Common myeloid progenitor, CD34-positive (primary cell): ENCODE results near the gene MGLL.
"Not testable (repeated sequence)": the region's sequence is repeated elsewhere in the genome, so short reads cannot be mapped to it uniquely, and the experiment has no call there.

Experiments
- CTCF ChIA-PET: fragments of 350-600 bp; sonication (Branson Sonifier 250); formaldehyde crosslinking; loops from one replicate; lab custom pipeline; 2021; ENCODE audit warnings: antibody characterized with exemption; lab: Charles Lee
- POLR2A ChIA-PET: fragments of 350-600 bp; sonication (Branson Sonifier 250); formaldehyde crosslinking; loops from one replicate; lab custom pipeline; 2021; ENCODE audit warnings: antibody characterized with exemption; lab: Charles Lee
- DNase-seq, 3 donors: peaks; one replicate each; pipeline versions ENCODE4 v3.0.0 to v3.0.0-alpha.2; 2013
- H3K27ac ChIP-seq, 2 experiments: 1 replicate in 1 of 2; 2 replicates in 1 of 2; pipeline ENCODE4 v1.7.0; 2013; ENCODE audit warnings: inconsistent platforms in 2 of 2, low read length in 2 of 2, mild to moderate bottlenecking in 2 of 2, low read depth in 1 of 2, moderate library complexity in 1 of 2; ENCODE audit not compliant: severe bottlenecking in 2 of 2, insufficient read depth in 1 of 2, poor library complexity in 1 of 2
- H3K27me3 ChIP-seq, 5 experiments: replicated peaks in 2 of 5; 1 replicate in 3 of 5; 2 replicates in 2 of 5; pipeline versions ENCODE4 v1.6.1 to v1.7.0; 2013; ENCODE audit warnings: low read length in 4 of 5, mild to moderate bottlenecking in 2 of 5, moderate library complexity in 2 of 5, inconsistent platforms in 1 of 5; ENCODE audit not compliant: insufficient read depth in 5 of 5, control insufficient read depth in 4 of 5
- H3K36me3 ChIP-seq, 4 experiments: 1 replicate in 2 of 4; 2 replicates in 2 of 4; pipeline versions ENCODE4 v1.6.1 to v1.7.0; 2013; ENCODE audit warnings: low read length in 3 of 4, control low read depth in 1 of 4, mild to moderate bottlenecking in 1 of 4; ENCODE audit not compliant: control insufficient read depth in 4 of 4, insufficient read depth in 4 of 4
- H3K4me1 ChIP-seq, 4 experiments: 1 replicate in 3 of 4; 2 replicates in 1 of 4; pipeline versions ENCODE4 v1.6.1 to v1.7.1; 2013; ENCODE audit warnings: low read length in 3 of 4, mild to moderate bottlenecking in 3 of 4, control low read depth in 1 of 4, inconsistent platforms in 1 of 4, moderate library complexity in 1 of 4; ENCODE audit not compliant: control insufficient read depth in 4 of 4, insufficient read depth in 4 of 4; ENCODE audit errors: control extremely low read depth in 1 of 4
- H3K4me3 ChIP-seq, 7 experiments: 1 replicate in 4 of 7; 2 replicates in 3 of 7; pipeline versions ENCODE4 v1.5.1 to v1.7.0; 2013; ENCODE audit warnings: mild to moderate bottlenecking in 7 of 7, low read length in 6 of 7, moderate library complexity in 6 of 7, inconsistent platforms in 2 of 7, low read depth in 2 of 7, control low read depth in 1 of 7; ENCODE audit not compliant: insufficient read depth in 4 of 7, control insufficient read depth in 1 of 7; ENCODE audit errors: extremely low read depth in 1 of 7
- H3K9me3 ChIP-seq, 5 experiments: 1 replicate in 4 of 5; 2 replicates in 1 of 5; pipeline versions ENCODE4 v1.6.1 to v1.7.1; 2013; ENCODE audit warnings: low read length in 4 of 5, mild to moderate bottlenecking in 2 of 5, inconsistent platforms in 1 of 5, low read depth in 1 of 5, moderate library complexity in 1 of 5; ENCODE audit not compliant: control insufficient read depth in 4 of 5, insufficient read depth in 2 of 5; ENCODE audit errors: control extremely low read depth in 1 of 5
- WGBS: methylation state at CpG from one replicate; pipeline ENCODE4 v1.1.5; 2013; ENCODE audit not compliant: insufficient coverage; 5-methylcytosine and 5-hydroxymethylcytosine counted together

MGLL gene

GRCh38 chr3:127686512-127686894 is 135.8 kb downstream of the MGLL start:
- H3K27ac ChIP-seq, result no peak overlapping the region
- POLR2A ChIA-PET, result no interaction called here
- peaks cover 0 to 24% (median 15%) of the 10 kb centered on the region in 4 experiments for H3K36me3 ChIP-seq
- no peak overlapping the region for H3K4me3 ChIP-seq
- no peak for DNase-seq
- H3K9me3 ChIP-seq, result no peaks in the 10 kb centered on the region
- CTCF ChIA-PET, result no interaction called here
- H3K27me3 ChIP-seq, result no peaks in the 10 kb centered on the region
- peaks cover 0 to 10% (median 7%) of the 10 kb centered on the region in 4 experiments for H3K4me1 ChIP-seq

DNA sequence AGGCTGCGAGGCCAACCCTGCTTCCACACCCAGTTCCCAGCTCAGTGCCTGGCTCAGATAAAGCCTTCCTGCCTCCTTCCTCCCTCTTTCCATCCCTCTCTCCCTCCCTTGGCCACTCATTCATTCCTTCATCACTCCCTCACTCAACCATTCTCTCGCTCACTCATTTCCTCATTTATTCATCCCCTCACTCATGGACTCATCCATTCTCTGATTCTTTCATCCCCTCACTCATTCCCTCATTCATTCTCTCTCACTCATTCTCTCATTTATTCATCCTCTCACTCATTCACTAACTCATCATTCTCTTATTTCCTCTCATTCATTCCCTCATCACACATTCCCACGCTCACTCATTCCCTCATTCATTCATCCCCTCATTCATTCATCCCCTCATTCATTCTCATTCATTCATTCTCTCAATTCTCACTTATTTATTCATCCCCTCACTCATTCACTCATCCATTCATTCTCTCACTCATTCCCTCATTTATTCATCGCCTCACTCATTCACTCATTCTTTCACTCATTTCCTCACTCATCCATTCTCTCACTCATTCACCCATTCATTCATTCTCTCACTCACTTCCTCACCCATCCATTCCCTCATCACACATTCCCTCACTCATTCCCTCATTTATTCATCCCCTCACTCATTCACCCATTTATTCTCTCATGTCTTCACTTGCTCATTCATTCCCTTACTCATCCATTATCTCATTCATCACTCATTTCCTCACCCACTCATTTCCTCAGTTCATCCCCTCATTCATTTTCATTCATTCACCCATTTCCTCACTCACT is 136.4 kb downstream of the MGLL start:
- ChIA-PET POLR2A (no interaction called here), CTCF (no interaction called here)
- H3K9me3 ChIP-seq, result no peaks in the 10 kb centered on the region
- 94% methylated on average over 4 of the region's 4 CpGs for WGBS
- H3K27ac ChIP-seq, result no peak overlapping the region
- peaks cover 0 to 10% (median 7%) of the 10 kb centered on the region in 4 experiments for H3K4me1 ChIP-seq
- DNase-seq, result no peak
- peaks cover 0 to 18% (median 10%) of the 10 kb centered on the region in 4 experiments for H3K36me3 ChIP-seq
- H3K27me3 ChIP-seq, result no peaks in the 10 kb centered on the region
- H3K4me3 ChIP-seq, result no peak overlapping the region

- Histone ChIP-seq H3K4me3 (no peak overlapping the region), H3K4me1 (peaks cover 0 to 10% (median 7%) of the 10 kb centered on the region in 4 experiments), H3K36me3 (peaks cover 0 to 15% (median 7%) of the 10 kb centered on the region in 4 experiments), H3K27me3 (no peaks in the 10 kb centered on the region), H3K9me3 (no peaks in the 10 kb centered on the region), H3K27ac (no peak overlapping the region)
- CTCF ChIA-PET, result interaction anchor here (0.8 to 1.0 kb wide), 2 partner anchors 10 to 28 kb away, joined by 3 to 4 read pairs; no protein-coding TSS in a partner anchor
- no peak for DNase-seq
- WGBS, result 91% methylated on average over 20 of the region's 22 CpGs
- POLR2A ChIA-PET, result no interaction called here
Measured at GRCh38 chr3:127684871-127685707, 137.2 kb downstream of the MGLL start.

DNA sequence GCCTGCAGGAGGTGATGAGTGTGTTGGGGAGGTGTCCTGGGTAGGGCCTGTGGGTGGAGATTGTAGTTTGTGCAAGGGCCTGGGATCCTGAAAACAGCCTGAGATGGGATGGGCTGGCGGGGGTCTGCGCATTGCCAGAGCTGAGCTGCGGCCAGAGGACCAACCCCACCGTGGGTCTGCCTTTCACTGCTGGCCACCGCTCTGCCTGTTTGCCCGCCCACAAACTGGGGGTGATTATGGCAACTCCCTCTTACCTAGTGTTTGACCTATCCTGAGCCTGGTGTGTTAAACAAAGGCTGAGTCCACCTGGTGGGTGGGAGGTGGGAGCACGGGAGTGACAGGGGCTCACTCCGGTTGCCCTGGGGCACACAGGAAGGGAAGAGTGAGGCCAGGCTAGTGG is 139.8 kb downstream of the MGLL start:
- no peak for DNase-seq
- Histone ChIP-seq H3K9me3 (no peaks in the 10 kb centered on the region), H3K4me1 (peaks cover 0 to 14% (median 9%) of the 10 kb centered on the region in 4 experiments), H3K27me3 (no peaks in the 10 kb centered on the region), H3K4me3 (no peak overlapping the region), H3K27ac (no peak overlapping the region), H3K36me3 (peaks cover 0 to 26% (median 5%) of the 10 kb centered on the region in 4 experiments)
- CTCF ChIA-PET, result interaction anchor here (0.7 kb wide), 2 partner anchors 149 to 1048 kb away, joined by 3 read pairs; no protein-coding TSS in a partner anchor
- WGBS, result 100% methylated on average over 2 of the region's 8 CpGs
- POLR2A ChIA-PET, result no interaction called here

DNA sequence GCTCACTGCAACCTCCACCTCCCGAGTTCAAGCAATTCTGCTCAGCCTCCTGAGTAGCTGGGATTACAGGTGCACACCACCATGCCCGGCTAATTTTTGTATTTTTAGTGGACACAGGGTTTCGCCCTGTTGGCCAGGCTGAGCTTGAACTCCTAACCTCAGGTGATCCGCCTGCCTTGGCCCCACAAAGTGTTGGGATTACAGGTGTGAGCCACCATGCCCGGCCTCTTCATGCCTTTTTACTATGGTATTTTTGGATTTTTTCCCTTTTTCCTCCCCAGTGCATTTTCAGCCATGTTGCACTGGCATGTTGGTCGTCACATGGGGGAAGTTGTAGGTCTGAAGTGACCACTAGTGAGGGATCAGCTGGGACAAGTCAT is 140.2 kb downstream of the MGLL start:
- H3K9me3 ChIP-seq, H3K27me3 ChIP-seq, H3K4me3 ChIP-seq, DNase-seq, H3K27ac ChIP-seq, POLR2A ChIA-PET: not testable (repeated sequence)
- H3K36me3 ChIP-seq, result peaks cover 0 to 30% (median 6%) of the 10 kb centered on the region in 4 experiments
- CTCF ChIA-PET, result interaction anchor here (0.5 to 1.0 kb wide), 3 partner anchors 29 to 1048 kb away, joined by 3 read pairs; no protein-coding TSS in a partner anchor
- H3K4me1 ChIP-seq, result peaks cover 0 to 15% (median 9%) of the 10 kb centered on the region in 4 experiments
- 96% methylated on average over 4 of the region's 6 CpGs for WGBS

- CTCF ChIA-PET, result interaction anchor here (0.7 kb wide), 1 partner anchor 279 kb away, joined by 3 read pairs; no protein-coding TSS in a partner anchor
- WGBS, result no CpG with 5 or more reads among the region's 1 CpG
- H3K36me3 ChIP-seq, result peaks cover 0 to 43% (median 10%) of the 10 kb centered on the region in 4 experiments
- no peaks in the 10 kb centered on the region for H3K9me3 ChIP-seq
- H3K27me3 ChIP-seq, result no peaks in the 10 kb centered on the region
- H3K4me1 ChIP-seq, result peaks cover 0 to 17% (median 9%) of the 10 kb centered on the region in 4 experiments
- POLR2A ChIA-PET, result interaction anchor here (0.5 kb wide), 1 partner anchor 321 kb away, joined by 3 read pairs; no protein-coding TSS in a partner anchor
- no peak for DNase-seq
- H3K4me3 ChIP-seq, result no peak overlapping the region
- no peak overlapping the region for H3K27ac ChIP-seq
Measured at GRCh38 chr3:127680798-127681221, 141.5 kb downstream of the MGLL start.
